MCF 10A (cell line): ENCODE results near the gene FAHD1. TPM values are rescaled to one million over a fixed set of nuclear protein-coding genes. Genes with fewer than 3 reads are reported as not detected.

ENCODE experiments used
- BruUV-seq: library from RNA; stranded (reverse); fragments of 400-500 nt; replicated peaks from 2 replicates; lab custom pipeline; 2021; lab: Mats Ljungman, UMichigan
- CTCF ChIA-PET: fragments of 300-600 bp; sonication (Branson Sonifier 250); formaldehyde crosslinking; extraction: SDS; loops from one replicate; lab custom pipeline; 2021; ENCODE audit warnings: antibody characterized with exemption, inconsistent platforms; lab: Yijun Ruan, JAX
- POLR2A ChIA-PET: fragments of 300-600, 350-650 bp; sonication (Branson Sonifier 250); formaldehyde crosslinking; extraction: SDS; loops from one replicate; lab custom pipeline; 2020; ENCODE audit warnings: antibody characterized with exemption, inconsistent platforms; lab: Yijun Ruan, JAX
- DNase-seq: peaks from one replicate; pipeline ENCODE4 v3.0.0-alpha.2; 2018; ENCODE audit not compliant: unreplicated experiment
- H3K27ac Mint-ChIP-seq: one replicate; pipeline ENCODE4 v1.8.0; 2022; ENCODE audit warnings: mild to moderate bottlenecking, low read depth, mixed read lengths; ENCODE audit not compliant: unreplicated experiment
- H3K27me3 Mint-ChIP-seq: one replicate; pipeline ENCODE4 v1.8.0; 2022; ENCODE audit warnings: mixed read lengths; ENCODE audit not compliant: insufficient read depth, unreplicated experiment
- H3K36me3 Mint-ChIP-seq: one replicate; pipeline ENCODE4 v1.8.0; 2022; ENCODE audit warnings: mild to moderate bottlenecking, moderate library complexity, mixed read lengths; ENCODE audit not compliant: insufficient read depth, unreplicated experiment
- H3K4me1 Mint-ChIP-seq: one replicate; pipeline ENCODE4 v1.8.0; 2022; ENCODE audit warnings: mixed read lengths; ENCODE audit not compliant: insufficient read depth, unreplicated experiment
- H3K4me3 Mint-ChIP-seq: one replicate; pipeline ENCODE4 v1.8.0; 2022; ENCODE audit warnings: mild to moderate bottlenecking, moderate library complexity, mixed read lengths; ENCODE audit not compliant: unreplicated experiment
- H3K9me3 Mint-ChIP-seq: one replicate; pipeline ENCODE4 v1.8.0; 2022; ENCODE audit warnings: mixed read lengths; ENCODE audit not compliant: unreplicated experiment
- CTCF ChIP-seq: fragments of 200-600 bp; IDR thresholded peaks from one replicate; pipeline ENCODE4 v1.8.0; 2022; ENCODE audit warnings: antibody characterized with exemption, mild to moderate bottlenecking; ENCODE audit not compliant: unreplicated experiment
- intact Hi-C: fragments of 100-400 bp; cut with micrococcal nuclease; formaldehyde crosslinking; loops from 2 replicates; pipeline ENCODE4 v1.14.1; 2022
- total RNA-seq: library from RNA; stranded (reverse); gene quantifications from 2 replicates; pipeline ENCODE4 v1.2.3, GENCODE V29; 2022

The FAHD1 gene
- total RNA-seq, 1 experiment from 2014 or later: 21.4 TPM

GRCh38 chr16:1790611-1791255 lies 36.3 kb upstream of the FAHD1 start:
- CTCF ChIA-PET: no interaction called here
- Mint-ChIP-seq H3K9me3 (no peaks in the 10 kb centered on the region), H3K4me1 (no peaks in the 10 kb centered on the region), H3K4me3 (no peak overlapping the region), H3K36me3 (peaks cover 5% of the 10 kb centered on the region), H3K27ac (no peak overlapping the region), H3K27me3 (no peaks in the 10 kb centered on the region)
- TF ChIP-seq CTCF: no peak
- POLR2A ChIA-PET: interaction anchor here (2.0 kb wide), 1 partner anchor 9 kb away, joined by 13 read pairs; the partner anchor contains the start of genes NUBP2 and SPSB3
- BruUV-seq: no TSS peak
- intact Hi-C loops: no loop called here
- DNase-seq: no peak

GRCh38 chr16:1791256-1791942 lies 35.6 kb upstream of the FAHD1 start:
- Mint-ChIP-seq H3K4me3 (no peak overlapping the region), H3K4me1 (no peaks in the 10 kb centered on the region), H3K27me3 (no peaks in the 10 kb centered on the region), H3K9me3 (no peaks in the 10 kb centered on the region), H3K36me3 (peaks cover 5% of the 10 kb centered on the region), H3K27ac (no peak overlapping the region)
- POLR2A ChIA-PET: interaction anchor here (2.0 kb wide), 1 partner anchor 9 kb away, joined by 13 read pairs; the partner anchor contains the start of genes NUBP2 and SPSB3
- TF ChIP-seq CTCF: no peak
- no peak for DNase-seq
- intact Hi-C loops: no loop called here
- no TSS peak for BruUV-seq
- CTCF ChIA-PET: no interaction called here

GRCh38 chr16:1791943-1792812 lies 34.8 kb upstream of the FAHD1 start:
- DNase-seq: no peak
- CTCF ChIA-PET: interaction anchor here (0.5 kb wide), 1 partner anchor 371 kb away, joined by 3 read pairs; no protein-coding TSS in a partner anchor
- Mint-ChIP-seq H3K9me3 (no peaks in the 10 kb centered on the region), H3K27me3 (no peaks in the 10 kb centered on the region), H3K4me3 (no peak overlapping the region), H3K27ac (no peak overlapping the region), H3K36me3 (peaks cover 2% of the 10 kb centered on the region), H3K4me1 (no peaks in the 10 kb centered on the region)
- no TSS peak for BruUV-seq
- POLR2A ChIA-PET: interaction anchor here (0.6 to 2.0 kb wide), 2 partner anchors 10 kb away, joined by 3 to 13 read pairs; partner anchors contain the start of genes NUBP2 and SPSB3
- no peak for TF ChIP-seq CTCF
- intact Hi-C loops: no loop called here
